ENCODE results near the gene SOS2. TPM values are rescaled to one million over a fixed set of nuclear protein-coding genes. Genes with fewer than 3 reads are reported as not detected.

Gene SOS2
- total RNA-seq, 2 donors from 2014 or later, result 38.7 to 40.2 TPM

DNA sequence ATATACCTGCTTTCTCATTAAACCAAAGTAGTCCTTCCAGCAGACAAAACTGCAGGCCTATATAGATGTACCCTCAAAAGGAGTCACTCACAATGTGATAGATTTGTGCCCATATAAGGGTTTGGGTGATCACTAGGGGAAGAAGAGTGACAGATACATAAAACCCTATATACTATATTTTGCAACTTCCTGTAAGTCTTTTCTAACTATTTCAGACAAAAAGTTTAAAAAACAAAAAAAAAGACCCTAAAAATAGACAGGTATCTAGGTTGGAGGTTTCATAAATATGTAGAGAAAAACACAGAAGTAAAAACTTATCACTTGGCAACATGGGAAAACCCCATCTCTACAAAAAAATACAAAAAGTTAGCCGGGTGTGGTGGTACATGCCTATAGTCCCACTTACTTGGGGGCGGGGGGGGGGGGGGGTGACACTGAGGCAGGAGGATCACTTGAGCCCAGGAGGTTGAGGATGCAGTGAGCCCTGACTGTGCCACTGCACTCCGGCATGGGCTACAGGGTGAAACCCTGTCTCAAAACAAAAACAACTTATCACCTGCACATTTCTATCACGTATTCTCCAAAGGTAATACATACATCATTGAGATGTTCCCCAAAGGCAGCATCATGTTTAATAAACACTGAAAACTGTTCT lies 117.9 kb downstream of the SOS2 start:
- H3K27ac ChIP-seq, result no peak overlapping the region
- TF ChIP-seq, protein P1, sequence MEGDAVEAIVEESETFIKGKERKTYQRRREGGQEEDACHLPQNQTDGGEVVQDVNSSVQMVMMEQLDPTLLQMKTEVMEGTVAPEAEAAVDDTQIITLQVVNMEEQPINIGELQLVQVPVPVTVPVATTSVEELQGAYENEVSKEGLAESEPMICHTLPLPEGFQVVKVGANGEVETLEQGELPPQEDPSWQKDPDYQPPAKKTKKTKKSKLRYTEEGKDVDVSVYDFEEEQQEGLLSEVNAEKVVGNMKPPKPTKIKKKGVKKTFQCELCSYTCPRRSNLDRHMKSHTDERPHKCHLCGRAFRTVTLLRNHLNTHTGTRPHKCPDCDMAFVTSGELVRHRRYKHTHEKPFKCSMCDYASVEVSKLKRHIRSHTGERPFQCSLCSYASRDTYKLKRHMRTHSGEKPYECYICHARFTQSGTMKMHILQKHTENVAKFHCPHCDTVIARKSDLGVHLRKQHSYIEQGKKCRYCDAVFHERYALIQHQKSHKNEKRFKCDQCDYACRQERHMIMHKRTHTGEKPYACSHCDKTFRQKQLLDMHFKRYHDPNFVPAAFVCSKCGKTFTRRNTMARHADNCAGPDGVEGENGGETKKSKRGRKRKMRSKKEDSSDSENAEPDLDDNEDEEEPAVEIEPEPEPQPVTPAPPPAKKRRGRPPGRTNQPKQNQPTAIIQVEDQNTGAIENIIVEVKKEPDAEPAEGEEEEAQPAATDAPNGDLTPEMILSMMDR (IDR thresholded peaks at IDR 0.05), result no peak
- H3K36me3 ChIP-seq, result peaks cover 29% of the 10 kb centered on the region
- H3K9me3 ChIP-seq, result no peaks in the 10 kb centered on the region
- H3K27me3 ChIP-seq (replicated peaks; ENCODE audit: insufficient read depth), result no peaks in the 10 kb centered on the region
- H3K4me3 ChIP-seq, result no peak overlapping the region
- H3K4me1 ChIP-seq (ENCODE audit: control insufficient read depth in 1 of 2, low read depth in 2 of 2), result peaks cover 12 to 15% of the 10 kb centered on the region in 2 donors
- ATAC-seq (ENCODE audit: insufficient number of reproducible peaks, low FRiP score, low read depth) (no peak), DNase-seq (ENCODE audit: low spot score) (no peak)

DNA sequence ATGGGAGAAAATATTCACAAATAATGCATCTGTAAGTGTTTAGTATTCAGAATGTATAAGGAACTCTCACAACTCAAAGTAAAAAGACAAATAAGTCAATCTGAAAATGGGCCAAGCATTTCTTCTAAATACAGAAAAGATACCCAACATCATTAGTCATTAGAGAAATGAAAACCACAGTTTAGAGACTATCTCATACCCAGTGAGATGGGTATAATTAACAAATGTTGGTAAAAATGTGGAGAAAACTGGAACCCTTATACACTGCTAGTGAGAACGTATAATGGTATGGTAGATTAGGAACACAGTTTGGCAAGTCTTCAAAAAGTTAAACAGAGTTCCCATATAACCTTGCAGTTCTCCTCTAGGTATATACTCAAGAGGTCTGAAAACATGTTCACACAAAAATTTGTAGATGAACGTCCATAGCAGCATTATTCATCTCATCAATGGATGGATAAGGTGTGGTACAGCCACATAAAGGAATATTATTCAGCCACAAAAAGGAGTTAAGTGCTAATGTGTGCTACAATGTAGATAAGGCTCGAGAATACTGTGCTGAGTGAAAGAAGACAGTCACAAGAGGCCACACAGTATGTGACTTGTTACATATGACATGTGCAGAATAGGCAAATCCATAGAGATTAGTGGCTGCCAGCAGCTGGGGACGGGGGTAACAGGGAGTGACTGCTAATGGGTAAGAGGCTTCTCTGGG lies 120.9 kb downstream of the SOS2 start:
- no peak overlapping the region for H3K27ac ChIP-seq
- no peak for DNase-seq (ENCODE audit: low spot score)
- H3K4me3 ChIP-seq, result no peak overlapping the region
- peaks cover 6% of the 10 kb centered on the region in 2 donors for H3K4me1 ChIP-seq (ENCODE audit: control insufficient read depth in 1 of 2, low read depth in 2 of 2)
- no peaks in the 10 kb centered on the region for H3K9me3 ChIP-seq
- peaks cover 24% of the 10 kb centered on the region for H3K36me3 ChIP-seq
- TF ChIP-seq, protein P1 (IDR thresholded peaks at IDR 0.05), result no peak
- no peaks in the 10 kb centered on the region for H3K27me3 ChIP-seq (replicated peaks; ENCODE audit: insufficient read depth)
- no peak for ATAC-seq (ENCODE audit: insufficient number of reproducible peaks, low FRiP score, low read depth)

DNA sequence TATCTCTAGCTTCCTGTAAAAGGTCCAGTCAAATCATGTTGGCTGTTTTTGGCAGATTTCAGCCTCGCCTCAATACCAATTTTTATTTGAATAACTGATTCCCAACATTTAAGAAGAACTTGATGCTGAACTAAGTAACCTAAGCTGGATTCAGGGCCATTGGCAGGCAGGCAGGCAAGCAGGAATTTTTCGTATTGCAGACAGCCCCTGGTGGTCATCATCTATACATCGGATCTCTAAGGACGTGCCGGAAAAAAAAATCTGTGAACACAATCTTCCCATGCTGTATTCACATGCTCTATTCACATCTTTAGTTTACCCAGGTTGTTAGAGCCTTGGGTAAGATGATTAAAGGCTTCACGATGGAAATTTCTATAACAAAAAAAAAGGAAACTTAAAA lies 122.0 kb downstream of the SOS2 start:
- Histone ChIP-seq H3K27me3 (replicated peaks; ENCODE audit: insufficient read depth) (no peaks in the 10 kb centered on the region), H3K27ac (no peak overlapping the region), H3K4me1 (ENCODE audit: control insufficient read depth in 1 of 2, low read depth in 2 of 2) (peaks cover 0 to 4% of the 10 kb centered on the region in 2 donors), H3K36me3 (peaks cover 19% of the 10 kb centered on the region), H3K4me3 (no peak overlapping the region), H3K9me3 (no peaks in the 10 kb centered on the region)
- TF ChIP-seq, protein P1 (IDR thresholded peaks at IDR 0.05), result no peak
- DNase-seq (ENCODE audit: low spot score), result no peak
- ATAC-seq (ENCODE audit: insufficient number of reproducible peaks, low FRiP score, low read depth), result no peak

DNA sequence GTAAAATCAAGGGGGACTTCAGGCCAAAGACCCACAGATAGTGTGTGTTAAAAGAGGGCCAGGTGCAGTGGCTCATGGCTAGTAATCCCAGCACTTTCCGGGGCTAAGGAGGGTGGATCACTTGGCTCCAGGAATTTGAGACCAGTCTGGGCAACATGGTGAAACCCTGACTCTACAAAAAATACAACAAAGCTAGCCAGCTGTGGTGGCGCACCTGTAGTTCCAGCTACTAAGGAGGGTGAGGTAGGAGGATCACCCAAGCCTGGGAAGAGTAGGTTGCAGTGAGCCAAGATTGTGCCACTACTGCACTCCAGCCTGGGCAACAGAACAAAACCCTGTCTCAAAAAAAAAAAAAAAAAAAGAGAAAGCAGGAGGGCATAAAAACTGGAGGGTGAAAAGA lies 123.5 kb downstream of the SOS2 start:
- no peak overlapping the region for H3K27ac ChIP-seq
- ATAC-seq (ENCODE audit: insufficient number of reproducible peaks, low FRiP score, low read depth) (no peak), DNase-seq (ENCODE audit: low spot score) (no peak)
- no peak overlapping the region for H3K4me3 ChIP-seq
- H3K9me3 ChIP-seq, result no peaks in the 10 kb centered on the region
- H3K4me1 ChIP-seq (ENCODE audit: control insufficient read depth in 1 of 2, low read depth in 2 of 2), result peaks cover 0 to 5% of the 10 kb centered on the region in 2 donors
- peaks cover 15% of the 10 kb centered on the region for H3K36me3 ChIP-seq
- TF ChIP-seq, protein P1 (IDR thresholded peaks at IDR 0.05), result no peak
- H3K27me3 ChIP-seq (replicated peaks; ENCODE audit: insufficient read depth), result no peaks in the 10 kb centered on the region

DNA sequence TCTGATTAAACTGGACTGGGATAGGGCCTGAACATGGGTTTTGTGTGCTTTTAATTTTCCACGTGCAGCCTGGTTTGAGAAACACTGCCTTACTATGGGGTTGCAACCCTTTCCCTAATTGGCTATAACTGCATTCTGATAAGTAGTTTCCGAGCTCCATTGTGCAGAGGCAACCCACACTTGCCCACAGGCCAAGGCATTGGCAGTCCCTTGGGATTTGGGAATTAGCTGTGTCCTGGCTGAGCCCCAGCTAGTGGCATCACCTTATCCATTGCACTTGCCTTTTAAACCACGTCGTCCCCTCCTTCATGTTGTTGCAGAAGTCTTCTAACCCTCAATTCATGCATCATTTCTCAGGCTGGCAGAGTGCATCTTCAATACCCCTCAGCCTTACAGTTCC lies 125.2 kb downstream of the SOS2 start:
- Histone ChIP-seq H3K27ac (no peak overlapping the region), H3K4me1 (ENCODE audit: control insufficient read depth in 1 of 2, low read depth in 2 of 2) (peaks cover 0 to 5% of the 10 kb centered on the region in 2 donors), H3K9me3 (no peaks in the 10 kb centered on the region), H3K4me3 (no peak overlapping the region), H3K27me3 (replicated peaks; ENCODE audit: insufficient read depth) (no peaks in the 10 kb centered on the region), H3K36me3 (peaks cover 6% of the 10 kb centered on the region)
- ATAC-seq (ENCODE audit: insufficient number of reproducible peaks, low FRiP score, low read depth) (no peak), DNase-seq (ENCODE audit: low spot score) (no peak)
- TF ChIP-seq, protein P1 (IDR thresholded peaks at IDR 0.05), result no peak

All from thoracic aorta (tissue), 2 donors.